HFFc6 (cell line): ENCODE measurements around the gene MYH11. TPM values are rescaled to one million over a fixed set of nuclear protein-coding genes. Genes with fewer than 3 reads are reported as not detected.

Experiments used
- DNase-seq: peaks from one replicate; pipeline ENCODE4 v3.0.0-alpha.2; 2018
- H3K27ac Mint-ChIP-seq: 2 replicates; pipeline ENCODE4 v1.8.0; 2020; ENCODE audit warnings: mild to moderate bottlenecking, mixed read lengths
- H3K27me3 Mint-ChIP-seq: 2 replicates; pipeline ENCODE4 v1.8.0; 2021; ENCODE audit warnings: mild to moderate bottlenecking, moderate library complexity, mixed read lengths; ENCODE audit not compliant: insufficient read depth
- H3K36me3 Mint-ChIP-seq: 2 replicates; pipeline ENCODE4 v1.8.0; 2021; ENCODE audit warnings: low read depth, mixed read lengths
- H3K4me1 Mint-ChIP-seq: 2 replicates; pipeline ENCODE4 v1.8.0; 2020; ENCODE audit warnings: low read depth, mixed read lengths
- H3K4me3 Mint-ChIP-seq: 2 replicates; pipeline ENCODE4 v1.8.0; 2020; ENCODE audit warnings: mild to moderate bottlenecking, moderate library complexity, mixed read lengths
- H3K9me3 Mint-ChIP-seq: 2 replicates; pipeline ENCODE4 v1.8.0; 2020; ENCODE audit warnings: mild to moderate bottlenecking, mixed read lengths
- total RNA-seq, 6 experiments: library from RNA; stranded (reverse); fragmentation: NEBNext Ultra II Directional; extraction: Animal tissue kit (Norgen Biotek cat#: 25700); gene quantifications; 2 replicates in 1 of 6; 3 replicates in 5 of 6; pipeline ENCODE4 v1.2.3, GENCODE V29; 2021
- TF ChIP-seq, protein P1 (sequence below): fragments of 200-600 bp; sonication (generic); IDR thresholded peaks from 2 replicates; pipeline ENCODE4 v1.5.0; 2021; ENCODE audit warnings: antibody characterized with exemption, mild to moderate bottlenecking

Gene MYH11
- total RNA-seq, 6 experiments from 2014 or later = 0.02 to 0.23 (median 0.21) TPM; not detected in 2

DNA sequence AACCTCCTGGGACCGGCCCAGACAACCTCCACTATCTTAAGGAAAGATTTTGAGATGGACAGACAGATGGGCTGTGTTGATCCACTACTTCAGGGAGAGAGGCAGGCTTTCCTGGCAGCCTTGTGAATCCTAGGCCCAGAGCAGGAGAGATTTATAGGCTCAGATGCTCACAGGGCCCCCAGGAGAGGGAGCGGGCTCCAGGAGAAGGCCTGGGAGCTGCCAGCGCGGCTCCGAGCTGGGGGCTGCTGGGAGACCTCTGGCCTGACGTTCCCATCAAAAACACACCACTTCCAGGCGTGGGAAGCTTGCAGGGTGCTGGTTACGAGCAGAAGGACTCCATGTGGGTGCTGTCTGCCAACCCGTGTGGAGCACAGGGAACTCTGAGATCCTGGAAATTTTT is 53.2 kb downstream of the MYH11 start:
- TF ChIP-seq, protein P1, sequence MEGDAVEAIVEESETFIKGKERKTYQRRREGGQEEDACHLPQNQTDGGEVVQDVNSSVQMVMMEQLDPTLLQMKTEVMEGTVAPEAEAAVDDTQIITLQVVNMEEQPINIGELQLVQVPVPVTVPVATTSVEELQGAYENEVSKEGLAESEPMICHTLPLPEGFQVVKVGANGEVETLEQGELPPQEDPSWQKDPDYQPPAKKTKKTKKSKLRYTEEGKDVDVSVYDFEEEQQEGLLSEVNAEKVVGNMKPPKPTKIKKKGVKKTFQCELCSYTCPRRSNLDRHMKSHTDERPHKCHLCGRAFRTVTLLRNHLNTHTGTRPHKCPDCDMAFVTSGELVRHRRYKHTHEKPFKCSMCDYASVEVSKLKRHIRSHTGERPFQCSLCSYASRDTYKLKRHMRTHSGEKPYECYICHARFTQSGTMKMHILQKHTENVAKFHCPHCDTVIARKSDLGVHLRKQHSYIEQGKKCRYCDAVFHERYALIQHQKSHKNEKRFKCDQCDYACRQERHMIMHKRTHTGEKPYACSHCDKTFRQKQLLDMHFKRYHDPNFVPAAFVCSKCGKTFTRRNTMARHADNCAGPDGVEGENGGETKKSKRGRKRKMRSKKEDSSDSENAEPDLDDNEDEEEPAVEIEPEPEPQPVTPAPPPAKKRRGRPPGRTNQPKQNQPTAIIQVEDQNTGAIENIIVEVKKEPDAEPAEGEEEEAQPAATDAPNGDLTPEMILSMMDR = no peak
- peaks cover 41% of the 10 kb centered on the region for H3K27me3 Mint-ChIP-seq
- H3K4me3 Mint-ChIP-seq = no peak overlapping the region
- H3K27ac Mint-ChIP-seq = no peak overlapping the region
- no peak for DNase-seq
- H3K4me1 Mint-ChIP-seq = no peaks in the 10 kb centered on the region
- no peaks in the 10 kb centered on the region for H3K9me3 Mint-ChIP-seq
- no peaks in the 10 kb centered on the region for H3K36me3 Mint-ChIP-seq

DNA sequence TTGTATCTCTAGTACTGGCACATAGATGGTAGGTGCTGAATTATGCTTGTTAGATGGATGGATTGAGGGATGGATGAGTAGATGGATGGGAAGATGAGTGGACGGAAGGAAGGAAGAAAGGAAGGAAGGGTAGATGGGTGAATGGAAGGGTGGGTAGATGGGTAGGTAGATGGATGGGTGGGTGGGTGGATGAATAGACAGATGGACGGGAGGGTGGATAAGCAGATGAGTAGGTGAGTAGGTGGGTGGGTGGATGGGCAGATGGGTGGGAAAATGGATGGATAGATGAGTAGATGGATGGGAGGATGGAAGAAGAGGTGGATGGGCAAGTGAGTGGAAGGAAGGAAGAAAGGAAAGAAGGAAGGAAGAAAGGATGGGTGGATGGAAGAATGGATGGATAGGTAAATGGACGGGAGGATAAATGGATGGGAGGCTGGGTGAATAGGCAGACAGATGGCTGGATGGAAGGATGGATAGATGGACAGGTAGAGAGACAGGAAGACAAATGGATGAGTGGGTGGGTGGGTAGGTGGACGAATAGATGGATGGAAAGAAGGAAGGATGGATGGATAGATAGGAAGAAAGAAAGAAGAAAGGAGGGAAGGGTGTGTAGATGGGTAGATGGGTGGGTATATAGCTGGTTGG is 56.9 kb downstream of the MYH11 start:
- H3K4me3 Mint-ChIP-seq = no peak overlapping the region
- DNase-seq = no peak
- H3K27ac Mint-ChIP-seq = no peak overlapping the region
- peaks cover 34% of the 10 kb centered on the region for H3K27me3 Mint-ChIP-seq
- no peaks in the 10 kb centered on the region for H3K4me1 Mint-ChIP-seq
- H3K36me3 Mint-ChIP-seq = peaks cover 9% of the 10 kb centered on the region; the same call in 1 of the 2 replicates
- TF ChIP-seq, protein P1 = no peak
- peaks cover 5% of the 10 kb centered on the region for H3K9me3 Mint-ChIP-seq

DNA sequence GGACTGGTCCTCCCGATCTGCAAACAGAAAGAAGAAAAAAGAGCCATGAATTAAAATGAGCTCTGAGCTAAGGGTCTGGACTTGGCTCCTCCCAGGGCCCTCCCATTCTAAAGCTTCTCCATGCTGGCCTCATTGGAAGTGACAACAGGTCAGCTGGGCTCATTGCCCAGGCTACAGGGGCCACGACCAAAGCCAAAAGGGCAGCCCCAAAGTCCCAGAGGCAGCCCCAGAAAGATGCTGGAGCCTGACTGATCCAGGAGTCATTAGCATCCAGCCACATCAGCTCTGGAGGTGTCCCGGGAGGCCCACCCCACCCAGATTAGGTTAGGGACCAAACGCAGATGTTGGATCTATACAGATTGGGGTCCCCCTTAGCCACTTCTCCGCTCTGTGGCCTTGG is 58.2 kb downstream of the MYH11 start:
- TF ChIP-seq, protein P1 = no peak
- Mint-ChIP-seq H3K27me3 (peaks cover 25% of the 10 kb centered on the region), H3K27ac (no peak overlapping the region), H3K36me3 (peaks cover 9% of the 10 kb centered on the region; the same call in 1 of the 2 replicates), H3K4me3 (no peak overlapping the region), H3K4me1 (no peaks in the 10 kb centered on the region), H3K9me3 (peaks cover 5% of the 10 kb centered on the region)
- no peak for DNase-seq

DNA sequence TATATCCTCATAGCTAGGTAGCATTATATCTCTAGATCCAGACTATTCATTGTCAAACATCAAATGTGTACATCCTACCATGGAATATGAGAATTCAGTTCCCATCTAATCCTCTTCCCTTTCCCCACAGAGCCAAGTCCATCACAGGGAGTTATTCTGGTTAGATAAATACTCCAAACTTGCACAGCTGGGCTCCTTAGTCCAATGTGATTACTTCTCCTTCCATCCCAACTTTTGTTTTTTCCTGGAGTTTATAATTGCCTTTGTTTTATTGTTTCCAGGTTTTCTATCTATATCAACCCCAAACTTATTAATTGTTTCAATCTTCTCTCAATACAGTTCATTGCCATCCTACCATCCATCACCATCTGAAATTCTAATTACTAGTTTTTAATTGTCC is 59.9 kb downstream of the MYH11 start:
- DNase-seq = no peak
- H3K36me3 Mint-ChIP-seq = peaks cover 9% of the 10 kb centered on the region; the same call in 1 of the 2 replicates
- H3K27me3 Mint-ChIP-seq = peaks cover 15% of the 10 kb centered on the region
- no peak overlapping the region for H3K4me3 Mint-ChIP-seq
- H3K27ac Mint-ChIP-seq = no peak overlapping the region
- H3K9me3 Mint-ChIP-seq = peaks cover 5% of the 10 kb centered on the region
- H3K4me1 Mint-ChIP-seq = no peaks in the 10 kb centered on the region
- TF ChIP-seq, protein P1 = no peak

DNA sequence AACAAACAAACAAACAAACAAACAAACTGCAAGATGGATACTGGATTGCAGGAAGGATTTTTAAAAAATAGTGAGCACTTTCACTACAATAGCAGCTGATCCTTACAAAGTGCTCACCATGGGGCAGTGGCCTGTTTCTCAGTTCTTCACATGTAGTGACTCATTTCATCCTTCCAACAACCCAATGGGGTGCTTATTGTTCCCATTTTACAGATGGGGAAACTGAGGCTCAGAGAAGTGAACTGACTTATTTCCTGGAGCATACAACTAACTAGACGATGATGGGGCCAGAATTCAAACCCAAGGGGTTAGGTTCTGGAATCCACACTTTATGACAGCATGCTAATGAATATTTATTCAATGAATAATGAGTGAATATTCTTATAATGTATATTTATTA is 61.2 kb downstream of the MYH11 start:
- no peak for DNase-seq
- TF ChIP-seq, protein P1 = no peak
- H3K36me3 Mint-ChIP-seq = peaks cover 9% of the 10 kb centered on the region; the same call in 1 of the 2 replicates
- peaks cover 5% of the 10 kb centered on the region for H3K9me3 Mint-ChIP-seq
- H3K27me3 Mint-ChIP-seq = peaks cover 17% of the 10 kb centered on the region
- H3K4me1 Mint-ChIP-seq = no peaks in the 10 kb centered on the region
- no peak overlapping the region for H3K27ac Mint-ChIP-seq
- no peak overlapping the region for H3K4me3 Mint-ChIP-seq
